CD4-positive, alpha-beta T cell (primary cell): ENCODE results near the gene FYCO1. TPM values are rescaled to one million over a fixed set of nuclear protein-coding genes. Genes with fewer than 3 reads are reported as not detected.

Source experiments
- ATAC-seq: fragments of 200-7000 bp; cut with Tn5 transposase; one replicate; pipeline ENCODE4 v1.10.0; 2022; ENCODE audit warnings: mild to moderate bottlenecking; ENCODE audit not compliant: poor library complexity
- CTCF ChIA-PET: fragments of 350-600 bp; sonication (Branson Sonifier 250); formaldehyde crosslinking; loops from one replicate; lab custom pipeline; 2021; ENCODE audit warnings: antibody characterized with exemption, inconsistent platforms; lab: Charles Lee
- POLR2A ChIA-PET: fragments of 350-600 bp; sonication (Branson Sonifier 250); formaldehyde crosslinking; loops from one replicate; lab custom pipeline; 2021; ENCODE audit warnings: antibody characterized with exemption, inconsistent platforms; lab: Charles Lee
- DNase-seq, 14 experiments: peaks; one replicate each; pipeline ENCODE4 v3.0.0-alpha.2; 2013 to 2020; ENCODE audit warnings: mixed read lengths in 2 of 14
- H3K27ac ChIP-seq, 2 donors: one replicate each; pipeline versions ENCODE4 v1.5.1 to v1.7.0; 2013; ENCODE audit warnings: low read length in 2 of 2, low read depth in 1 of 2, mild to moderate bottlenecking in 1 of 2
- H3K27me3 ChIP-seq, 2 experiments: 1 replicate in 1 of 2; 2 replicates in 1 of 2; pipeline versions ENCODE4 v1.6.1 to v1.7.0; 2013; ENCODE audit warnings: low read length in 2 of 2, control low read depth in 1 of 2, mild to moderate bottlenecking in 1 of 2, moderate library complexity in 1 of 2; ENCODE audit not compliant: insufficient read depth in 2 of 2, control insufficient read depth in 1 of 2
- H3K36me3 ChIP-seq: one replicate; pipeline ENCODE4 v1.6.1; 2013; ENCODE audit warnings: low read length, control low read depth; ENCODE audit not compliant: insufficient read depth
- H3K4me1 ChIP-seq: one replicate; pipeline ENCODE4 v1.6.1; 2013; ENCODE audit warnings: low read length, control low read depth; ENCODE audit not compliant: insufficient read depth
- H3K4me3 ChIP-seq: one replicate; pipeline ENCODE4 v1.5.1; 2013; ENCODE audit warnings: mild to moderate bottlenecking, low read length, moderate library complexity
- H3K9me3 ChIP-seq, 2 experiments: 1 replicate in 1 of 2; 2 replicates in 1 of 2; pipeline versions ENCODE4 v1.6.1 to v1.7.0; 2013; ENCODE audit warnings: low read length in 2 of 2, mild to moderate bottlenecking in 2 of 2, control low read depth in 1 of 2, moderate library complexity in 1 of 2; ENCODE audit not compliant: control insufficient read depth in 1 of 2, insufficient read depth in 1 of 2
- H3K27ac Mint-ChIP-seq: one replicate; pipeline ENCODE4 v1.8.0; 2020; ENCODE audit warnings: mixed read lengths
- H3K27me3 Mint-ChIP-seq: one replicate; pipeline ENCODE4 v1.8.0; 2021; ENCODE audit warnings: mixed read lengths
- H3K36me3 Mint-ChIP-seq: one replicate; pipeline ENCODE4 v1.8.0; 2021; ENCODE audit warnings: low read depth, mixed read lengths
- H3K4me1 Mint-ChIP-seq: one replicate; pipeline ENCODE4 v1.8.0; 2021; ENCODE audit warnings: low read depth, mixed read lengths
- H3K4me3 Mint-ChIP-seq: one replicate; pipeline ENCODE4 v1.8.0; 2020; ENCODE audit warnings: mild to moderate bottlenecking, mixed read lengths
- H3K9me3 Mint-ChIP-seq: one replicate; pipeline ENCODE4 v1.8.0; 2020; ENCODE audit warnings: mixed read lengths
- CTCF ChIP-seq: fragments of 200-600 bp; IDR thresholded peaks from one replicate; pipeline ENCODE4 v1.8.0; 2022; ENCODE audit warnings: antibody characterized with exemption, mild to moderate bottlenecking
- intact Hi-C, 2 experiments: fragments of 100-400 bp; cut with DNase I in 1 of 2; cut with micrococcal nuclease in 1 of 2; formaldehyde crosslinking; loops; one replicate each; pipeline versions ENCODE4 v1.15.1 to v1.9.0; 2023 to 2025; cut with DNase I, micrococcal nuclease
- total RNA-seq, 174 experiments: library from RNA in 2 of 174; stranded (reverse) in 2 of 174; gene quantifications; one replicate each; pipeline ENCODE4 v1.2.3 and lab custom pipeline; 2021 to 2026

Gene FYCO1
- total RNA-seq, 2 experiments from 2014 or later: 17.4 to 20.1 TPM

- TF ChIP-seq CTCF: no peak
- no peak for DNase-seq
- no peaks in the 10 kb centered on the region for H3K27me3 Mint-ChIP-seq
- H3K4me1 Mint-ChIP-seq: peaks cover 23% of the 10 kb centered on the region
- H3K9me3 ChIP-seq: no peaks in the 10 kb centered on the region
- H3K36me3 ChIP-seq: peaks cover 58% of the 10 kb centered on the region
- no peak for ATAC-seq
- H3K4me1 ChIP-seq: peaks cover 17% of the 10 kb centered on the region
- POLR2A ChIA-PET: interaction anchor here (1.2 to 1.8 kb wide), 2 partner anchors 39 to 128 kb away, joined by 5 to 11 read pairs; no protein-coding TSS in a partner anchor
- H3K27me3 ChIP-seq: no peaks in the 10 kb centered on the region
- intact Hi-C loops: loop anchor here (1.0 to 5.0 kb wide), 2 partner anchors 142 to 440 kb away; no protein-coding TSS in a partner anchor
- H3K4me3 Mint-ChIP-seq: no peak overlapping the region
- H3K27ac Mint-ChIP-seq: no peak overlapping the region
- CTCF ChIA-PET: interaction anchor here (0.6 to 2.2 kb wide), 5 partner anchors 8 to 432 kb away, joined by 3 to 16 read pairs (median 7); no protein-coding TSS in a partner anchor
- no peak overlapping the region for H3K27ac ChIP-seq
- H3K36me3 Mint-ChIP-seq: peaks cover 73% of the 10 kb centered on the region
- no peak overlapping the region for H3K4me3 ChIP-seq
- no peaks in the 10 kb centered on the region for H3K9me3 Mint-ChIP-seq
Observed at GRCh38 chr3:45937206-45938042, 58.2 kb downstream of the FYCO1 start.

GRCh38 chr3:45936261-45936660 is 59.4 kb downstream of the FYCO1 start:
- Histone ChIP-seq H3K4me3 (no peak overlapping the region), H3K9me3 (no peaks in the 10 kb centered on the region), H3K36me3 (peaks cover 70% of the 10 kb centered on the region), H3K4me1 (peaks cover 11% of the 10 kb centered on the region), H3K27ac (no peak overlapping the region), H3K27me3 (no peaks in the 10 kb centered on the region)
- TF ChIP-seq CTCF: no peak
- ChIA-PET POLR2A (no interaction called here), CTCF (interaction anchor here (2.2 kb wide), 1 partner anchor 142 kb away, joined by 16 read pairs; no protein-coding TSS in a partner anchor)
- no peak for ATAC-seq
- Mint-ChIP-seq H3K27ac (no peak overlapping the region), H3K4me1 (peaks cover 15% of the 10 kb centered on the region), H3K9me3 (no peaks in the 10 kb centered on the region), H3K4me3 (no peak overlapping the region), H3K36me3 (peaks cover 84% of the 10 kb centered on the region), H3K27me3 (no peaks in the 10 kb centered on the region)
- DNase-seq: no peak
- intact Hi-C loops: loop anchor here in 1 of 2 experiments (5.0 kb wide), 1 partner anchor 441 kb away; no protein-coding TSS in a partner anchor

DNA sequence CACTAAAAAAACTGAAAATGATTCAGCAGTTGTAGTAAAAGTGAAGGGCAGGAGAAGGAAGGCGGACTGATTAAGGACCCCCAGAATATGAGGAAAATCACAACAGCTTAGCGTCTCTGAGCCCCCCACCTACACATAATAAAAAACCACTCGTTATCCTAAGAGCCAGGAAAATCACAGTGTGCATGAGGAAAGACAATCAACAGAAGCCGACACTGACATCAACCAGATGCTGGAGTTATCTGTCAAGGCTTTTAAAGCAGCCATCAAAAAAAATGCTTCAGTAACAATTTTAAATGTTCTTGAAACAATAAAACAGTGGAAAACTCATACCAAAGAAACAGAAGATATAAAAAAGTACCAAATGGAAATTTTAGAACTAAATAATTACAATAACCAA is 62.0 kb downstream of the FYCO1 start:
- Mint-ChIP-seq H3K4me1 (peaks cover 6% of the 10 kb centered on the region), H3K27ac (no peak overlapping the region), H3K9me3 (no peaks in the 10 kb centered on the region), H3K27me3 (no peaks in the 10 kb centered on the region), H3K36me3 (peaks cover 100% of the 10 kb centered on the region), H3K4me3 (no peak overlapping the region)
- H3K4me1 ChIP-seq: peaks cover 7% of the 10 kb centered on the region
- no peaks in the 10 kb centered on the region for H3K9me3 ChIP-seq
- H3K27ac ChIP-seq: no peak overlapping the region
- intact Hi-C loops: no loop called here
- no peak for TF ChIP-seq CTCF
- ChIA-PET POLR2A (no interaction called here), CTCF (no interaction called here)
- H3K4me3 ChIP-seq: no peak overlapping the region
- peaks cover 97% of the 10 kb centered on the region for H3K36me3 ChIP-seq
- no peak for ATAC-seq
- DNase-seq: no peak
- H3K27me3 ChIP-seq: no peaks in the 10 kb centered on the region
